WERI-Rb-1 (cell line): ENCODE measurements around the gene RPTOR.
A peak's percentile ranks its signal among the peaks of the same experiment; 100 is the strongest.

Experiments used
- DNase-seq: peaks from one replicate; pipeline ENCODE4 v3.0.0-alpha.2; 2020
- H3K27ac ChIP-seq: fragments of 250-450 bp; sonication (Bioruptor Pico); 2 replicates; pipeline ENCODE4 v1.5.1; 2020; ENCODE audit warnings: mild to moderate bottlenecking, moderate library complexity
- H3K27me3 ChIP-seq: fragments of 250-450 bp; sonication (Bioruptor Pico); 2 replicates; pipeline ENCODE4 v1.5.1; 2021; ENCODE audit warnings: mild to moderate bottlenecking, low read depth, moderate library complexity; ENCODE audit not compliant: insufficient read depth, severe bottlenecking
- H3K36me3 ChIP-seq: fragments of 250-450 bp; sonication (Bioruptor Pico); 2 replicates; pipeline ENCODE4 v1.5.1; 2020; ENCODE audit warnings: mild to moderate bottlenecking, moderate library complexity
- H3K4me3 ChIP-seq: 2 replicates; pipeline ENCODE4 v1.5.1; 2011; ENCODE audit warnings: low read depth, mild to moderate bottlenecking, control low read depth, low read length
- H3K9me3 ChIP-seq: fragments of 250-450 bp; sonication (Bioruptor Pico); 2 replicates; pipeline ENCODE4 v1.5.1; 2021; ENCODE audit warnings: mild to moderate bottlenecking, moderate library complexity; ENCODE audit not compliant: severe bottlenecking
- TF ChIP-seq, protein P1 (sequence below): IDR thresholded peaks from 2 replicates; pipeline ENCODE4 v1.5.1; 2011; ENCODE audit warnings: low read depth, mild to moderate bottlenecking, control low read depth, inconsistent platforms, low read length

Gene RPTOR

DNA sequence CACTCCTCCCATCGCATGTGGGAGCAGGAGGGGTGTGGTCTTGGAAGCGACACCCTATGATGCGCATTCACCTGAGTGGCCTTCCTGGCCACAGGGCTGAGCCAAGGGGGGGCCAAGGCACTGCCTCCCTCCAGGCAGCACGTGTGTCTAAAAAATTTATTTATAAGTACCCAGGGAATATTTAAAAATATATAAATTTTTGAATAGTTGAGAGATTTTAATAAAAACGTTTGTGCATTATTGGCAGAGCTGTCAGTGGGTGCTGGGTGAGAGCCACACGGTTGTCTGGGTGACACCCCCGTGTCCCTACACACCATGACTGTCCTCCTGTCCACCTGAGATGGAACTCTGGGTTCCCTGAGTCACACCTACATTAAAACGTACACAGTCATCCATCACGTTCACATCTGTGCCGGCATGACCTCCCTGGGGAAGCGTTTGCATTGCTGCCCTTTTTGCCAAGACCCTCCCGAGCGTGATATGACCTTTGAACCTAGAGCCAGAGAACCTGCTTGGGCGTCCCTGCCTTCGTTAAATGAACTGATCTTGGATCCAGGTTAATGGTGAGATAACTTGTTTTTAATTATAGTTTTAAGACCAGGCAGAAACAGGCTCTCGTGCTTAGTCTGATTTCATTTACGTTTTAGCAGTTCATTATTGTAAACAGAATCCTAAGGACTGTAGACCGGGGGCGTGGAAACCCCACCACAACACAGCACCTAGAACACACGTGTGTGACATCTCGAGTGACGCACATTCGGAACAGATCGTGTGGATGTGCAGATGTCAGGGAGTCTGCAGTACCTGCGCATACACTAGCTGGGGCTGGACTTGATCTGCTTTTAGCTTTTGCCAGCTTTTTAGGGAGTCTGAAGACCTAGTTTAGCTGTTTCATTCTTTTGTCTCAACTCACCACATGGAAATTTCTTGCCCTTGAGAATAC lies 254.2 kb downstream of the RPTOR start:
- H3K36me3 ChIP-seq: peaks cover 20% of the 10 kb centered on the region
- no peak for DNase-seq
- H3K27me3 ChIP-seq: no peaks in the 10 kb centered on the region
- no peak overlapping the region for H3K4me3 ChIP-seq
- H3K27ac ChIP-seq: no peak overlapping the region
- no peaks in the 10 kb centered on the region for H3K9me3 ChIP-seq
- TF ChIP-seq, protein P1, sequence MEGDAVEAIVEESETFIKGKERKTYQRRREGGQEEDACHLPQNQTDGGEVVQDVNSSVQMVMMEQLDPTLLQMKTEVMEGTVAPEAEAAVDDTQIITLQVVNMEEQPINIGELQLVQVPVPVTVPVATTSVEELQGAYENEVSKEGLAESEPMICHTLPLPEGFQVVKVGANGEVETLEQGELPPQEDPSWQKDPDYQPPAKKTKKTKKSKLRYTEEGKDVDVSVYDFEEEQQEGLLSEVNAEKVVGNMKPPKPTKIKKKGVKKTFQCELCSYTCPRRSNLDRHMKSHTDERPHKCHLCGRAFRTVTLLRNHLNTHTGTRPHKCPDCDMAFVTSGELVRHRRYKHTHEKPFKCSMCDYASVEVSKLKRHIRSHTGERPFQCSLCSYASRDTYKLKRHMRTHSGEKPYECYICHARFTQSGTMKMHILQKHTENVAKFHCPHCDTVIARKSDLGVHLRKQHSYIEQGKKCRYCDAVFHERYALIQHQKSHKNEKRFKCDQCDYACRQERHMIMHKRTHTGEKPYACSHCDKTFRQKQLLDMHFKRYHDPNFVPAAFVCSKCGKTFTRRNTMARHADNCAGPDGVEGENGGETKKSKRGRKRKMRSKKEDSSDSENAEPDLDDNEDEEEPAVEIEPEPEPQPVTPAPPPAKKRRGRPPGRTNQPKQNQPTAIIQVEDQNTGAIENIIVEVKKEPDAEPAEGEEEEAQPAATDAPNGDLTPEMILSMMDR: no peak

DNA sequence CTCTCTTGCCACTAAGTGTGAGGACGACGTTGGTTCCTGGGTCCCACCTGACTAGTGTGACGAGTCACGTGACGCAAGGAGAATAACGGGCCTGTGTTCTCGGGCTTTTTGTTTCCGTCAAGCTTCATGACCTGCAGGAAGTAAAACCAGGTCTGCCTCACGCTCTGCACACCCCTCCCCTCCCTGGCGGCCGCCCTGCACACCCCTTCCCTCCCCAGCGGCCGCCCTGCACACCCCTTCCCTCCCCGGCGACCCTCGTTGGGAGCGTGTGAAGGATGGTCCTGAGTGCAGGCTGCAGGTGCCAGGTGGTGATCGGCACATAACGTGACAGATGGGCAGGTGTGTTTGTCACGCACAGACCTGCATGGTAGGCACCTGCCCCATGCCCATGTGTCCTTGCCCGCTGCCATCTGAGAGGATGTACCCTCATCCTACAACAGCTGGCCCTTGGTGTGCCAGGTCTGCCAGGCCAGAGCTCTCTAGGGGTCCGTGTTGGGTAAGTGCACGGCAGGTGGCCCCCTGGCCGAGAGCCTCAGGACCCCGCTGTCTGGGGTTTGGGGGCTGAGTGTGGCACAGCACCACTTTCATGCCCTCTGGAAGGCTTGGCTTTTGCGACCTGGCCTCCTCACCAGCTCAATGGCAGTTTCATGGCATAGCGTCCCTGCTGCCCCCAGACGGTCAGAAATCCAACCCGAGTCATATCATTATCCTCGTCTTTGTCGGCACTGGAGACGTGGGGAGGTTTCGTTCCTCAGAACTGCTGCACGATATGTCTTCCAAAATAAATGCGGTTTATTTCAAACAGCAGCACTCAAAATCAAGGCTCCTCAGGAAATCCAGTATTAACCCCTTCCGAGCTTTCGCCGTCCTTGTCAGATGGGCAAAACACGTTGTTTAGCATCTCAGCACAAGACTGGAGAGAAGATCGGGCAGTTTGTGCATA lies 255.2 kb downstream of the RPTOR start:
- no peak overlapping the region for H3K27ac ChIP-seq
- DNase-seq: no peak
- TF ChIP-seq, protein P1: no peak
- H3K27me3 ChIP-seq: no peaks in the 10 kb centered on the region
- peaks cover 13% of the 10 kb centered on the region for H3K36me3 ChIP-seq
- no peaks in the 10 kb centered on the region for H3K9me3 ChIP-seq
- no peak overlapping the region for H3K4me3 ChIP-seq

DNA sequence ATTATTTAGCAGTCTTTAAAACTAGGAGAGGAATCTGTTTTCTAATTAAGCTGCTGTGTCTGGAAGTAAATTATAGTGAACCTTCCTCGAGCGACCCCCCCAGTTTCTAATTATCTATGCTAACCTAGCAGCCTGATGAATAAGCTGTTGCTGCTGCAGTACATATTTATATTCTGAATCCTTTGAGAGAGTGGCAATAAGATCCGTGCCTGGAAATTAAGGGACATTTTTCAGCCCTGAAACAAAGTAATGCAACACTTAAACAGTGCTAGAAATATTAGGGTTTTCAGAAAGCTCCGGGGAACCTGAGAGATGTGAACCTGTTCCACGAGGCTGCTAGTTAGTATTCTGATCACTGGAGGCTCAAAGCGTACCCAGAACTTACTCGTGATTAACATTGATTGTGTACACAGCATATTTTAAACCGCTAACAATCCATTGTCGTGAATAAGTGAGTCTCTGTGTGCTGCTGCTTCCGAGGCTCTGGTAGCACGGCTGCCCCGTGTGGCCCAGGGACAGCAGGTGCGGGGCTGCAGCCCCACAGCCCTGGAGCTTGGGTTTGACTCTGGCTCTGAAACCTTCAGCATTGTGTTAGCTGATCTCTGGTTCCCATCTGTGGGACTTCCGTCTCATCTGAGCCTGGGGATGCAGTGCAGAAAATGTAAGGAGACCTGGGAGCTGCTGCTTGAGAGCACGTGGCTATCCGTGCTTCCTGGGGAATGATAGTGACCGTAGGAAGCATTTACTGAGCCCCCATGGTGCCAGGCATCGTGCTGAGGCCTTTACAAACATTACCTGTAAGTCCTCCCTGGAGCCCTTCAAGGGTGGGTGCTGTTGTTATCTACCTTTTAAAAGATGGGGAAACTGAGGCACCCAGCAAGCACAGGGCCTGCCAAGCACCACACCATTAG lies 256.1 kb downstream of the RPTOR start:
- H3K27ac ChIP-seq: no peak overlapping the region
- H3K27me3 ChIP-seq: no peaks in the 10 kb centered on the region
- TF ChIP-seq, protein P1: no peak
- peaks cover 15% of the 10 kb centered on the region for H3K36me3 ChIP-seq
- H3K4me3 ChIP-seq: no peak overlapping the region
- no peak for DNase-seq
- H3K9me3 ChIP-seq: no peaks in the 10 kb centered on the region

DNA sequence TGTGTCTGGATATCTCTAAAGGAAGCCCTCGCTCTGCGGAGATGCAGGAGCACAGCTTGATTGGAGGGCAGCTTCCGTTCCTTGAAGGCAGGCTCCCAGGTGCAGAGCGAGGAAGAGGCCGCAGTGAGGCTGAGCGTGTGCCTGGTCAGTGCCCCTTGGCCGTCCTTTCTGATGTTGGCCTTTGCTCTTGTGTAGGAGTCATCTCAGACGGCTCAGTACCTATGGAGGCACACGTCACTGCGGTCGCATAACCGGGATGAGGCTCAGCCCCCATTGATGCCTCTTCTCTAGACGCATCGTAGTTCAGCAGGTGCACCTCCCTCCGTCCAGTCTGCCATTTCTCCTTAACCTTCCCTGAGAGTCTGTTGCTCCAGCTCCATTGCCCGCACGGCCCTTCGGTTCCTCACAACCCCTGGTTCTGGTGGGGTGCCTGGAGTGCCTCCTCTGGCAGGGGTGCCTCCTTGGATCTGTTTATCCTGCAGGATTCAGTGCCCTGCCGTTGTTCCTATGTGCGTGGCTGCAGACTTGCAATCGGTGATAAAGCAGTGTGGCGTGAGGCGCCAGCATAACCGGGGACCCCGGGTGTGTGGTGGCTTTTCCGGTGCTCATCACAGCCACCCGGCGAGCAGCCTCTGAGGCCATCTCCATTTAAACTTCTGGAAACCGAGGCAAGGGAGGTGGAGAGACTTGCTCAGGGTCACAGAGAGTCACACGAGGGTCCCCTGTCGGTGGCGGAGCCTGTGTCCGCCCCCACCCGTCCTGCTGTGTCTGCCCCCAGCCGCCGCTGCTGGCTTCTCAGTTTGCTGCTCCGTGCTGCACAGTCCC lies 258.2 kb downstream of the RPTOR start:
- H3K27ac ChIP-seq: no peak overlapping the region
- DNase-seq: peak; percentile 5
- no peaks in the 10 kb centered on the region for H3K27me3 ChIP-seq
- H3K4me3 ChIP-seq: no peak overlapping the region
- peaks cover 12% of the 10 kb centered on the region for H3K9me3 ChIP-seq
- TF ChIP-seq, protein P1: no peak
- peaks cover 14% of the 10 kb centered on the region for H3K36me3 ChIP-seq
